Stimulated activated CD8-positive, alpha-beta memory T cell treated with anti-CD3 and anti-CD28 coated beads, Interleukin-12 subunit alpha, Interleukin-12 subunit beta, amount 100 ng/mL, for 24 hours (primary cell): Measurements from ENCODE around the gene TUBB4B.
"Not testable (repeated sequence)": the region's sequence is repeated elsewhere in the genome, so short reads cannot be mapped to it uniquely, and the experiment has no call there.

Experiments used
- DNase-seq: peaks from one replicate; pipeline ENCODE4 v3.0.0-alpha.2; 2020; ENCODE audit errors: extremely low read depth

Gene TUBB4B

DNA sequence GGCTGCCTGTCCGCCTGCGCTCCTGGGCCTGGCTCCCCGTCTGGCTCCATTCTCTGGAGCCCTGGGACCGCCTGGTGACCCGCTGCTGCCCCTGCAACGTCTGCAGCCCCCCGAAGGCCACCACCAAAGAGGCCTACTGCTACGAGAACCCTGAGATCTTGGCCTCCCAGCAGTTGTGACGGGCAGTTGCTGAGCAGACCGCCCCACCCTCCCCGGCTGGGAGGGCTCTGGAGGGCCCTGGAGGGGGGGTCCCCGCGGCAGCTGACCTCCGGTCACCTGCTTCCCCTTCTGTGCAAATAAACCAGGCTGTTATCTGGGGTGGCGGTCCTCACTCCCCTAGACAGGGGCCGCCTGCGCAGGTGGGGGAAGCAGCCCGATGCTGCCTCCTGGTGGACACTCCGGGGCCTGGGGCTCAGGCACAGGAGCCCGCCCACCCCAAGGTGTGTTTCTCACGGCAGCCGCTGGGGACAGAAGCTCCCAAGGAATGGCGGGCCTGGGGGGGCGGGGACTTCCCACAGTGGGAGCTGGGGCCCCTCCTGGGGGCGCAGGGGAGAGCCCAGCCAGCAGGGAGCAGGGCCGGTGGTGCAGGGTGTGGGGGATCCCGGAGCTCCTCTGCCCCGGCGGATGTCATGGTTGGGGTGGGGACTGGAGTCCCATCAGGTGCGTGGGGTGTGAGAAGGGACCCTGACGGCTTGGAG is 4.7 kb upstream of the TUBB4B start:
- DNase-seq: peak; percentile 77

DNA sequence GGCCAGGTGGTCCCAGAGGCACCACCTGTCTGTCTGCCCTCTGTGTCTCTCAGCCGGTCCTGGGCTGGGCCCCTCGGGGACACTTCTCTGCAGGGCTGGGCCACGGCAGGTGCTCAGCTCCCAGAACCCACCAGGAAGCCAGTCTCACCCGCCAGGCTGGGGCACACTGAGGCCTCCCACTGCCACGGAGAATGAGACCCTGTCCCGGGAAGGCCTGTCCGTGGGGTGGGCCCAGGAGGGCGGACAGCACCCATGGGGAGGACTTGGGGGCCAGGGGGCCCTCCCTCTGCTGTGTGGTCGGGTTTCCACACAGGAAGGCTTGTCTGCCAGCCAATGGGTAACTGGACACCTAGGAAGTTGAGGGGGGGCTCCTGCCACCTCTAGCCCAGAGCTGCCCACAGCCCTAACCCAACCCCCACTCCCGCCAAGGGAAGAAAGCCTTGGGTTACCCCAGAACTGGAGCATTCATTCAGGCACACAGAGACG is 4.1 kb upstream of the TUBB4B start:
- no peak for DNase-seq

DNA sequence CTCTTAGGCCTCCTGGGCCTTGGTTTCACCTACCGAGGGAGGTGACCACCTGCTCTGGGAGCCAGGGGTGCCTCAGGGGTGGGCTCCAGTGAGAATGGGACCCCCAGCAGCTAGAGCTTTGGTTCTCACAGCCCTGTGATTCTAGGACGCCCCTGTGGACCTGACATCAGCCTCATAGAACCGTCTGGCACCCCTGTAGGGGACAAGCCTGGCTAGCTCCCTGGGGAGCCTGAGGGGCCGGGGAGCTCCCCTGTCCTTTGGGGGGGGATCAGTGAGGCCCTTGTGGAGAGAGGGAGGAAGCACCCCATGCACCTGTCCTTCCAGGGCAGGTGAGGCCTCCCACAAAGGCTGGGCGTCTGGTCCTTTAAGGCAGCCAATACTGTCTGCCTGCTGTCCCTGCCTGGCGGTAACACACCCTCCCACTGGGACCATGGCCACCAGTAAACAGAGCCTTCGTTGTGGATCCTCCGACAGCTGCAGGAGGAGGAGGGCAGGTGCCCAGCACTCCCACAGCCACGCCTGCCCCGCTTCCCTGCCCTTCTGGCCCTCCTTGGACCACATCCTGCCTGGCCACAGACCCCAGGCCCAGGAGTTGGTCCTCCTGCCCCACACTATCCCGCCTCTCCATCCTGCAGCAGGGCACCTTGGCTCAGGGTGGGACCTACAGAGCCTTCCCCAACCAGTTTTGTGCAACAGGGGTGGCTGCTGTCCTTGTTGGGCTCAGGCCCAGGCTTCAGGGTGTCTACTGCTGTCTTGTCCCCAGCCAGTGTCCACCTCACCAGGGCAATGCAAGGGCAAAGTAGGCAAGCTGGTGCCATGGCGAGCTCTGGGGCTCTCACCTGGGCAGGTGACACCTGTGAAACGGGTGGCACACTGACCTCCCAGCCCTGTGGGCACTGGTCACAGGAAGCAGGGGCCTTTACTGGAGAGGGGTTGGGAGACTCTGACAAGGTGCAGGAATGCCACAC is 3.0 kb upstream of the TUBB4B start:
- DNase-seq: no peak

DNA sequence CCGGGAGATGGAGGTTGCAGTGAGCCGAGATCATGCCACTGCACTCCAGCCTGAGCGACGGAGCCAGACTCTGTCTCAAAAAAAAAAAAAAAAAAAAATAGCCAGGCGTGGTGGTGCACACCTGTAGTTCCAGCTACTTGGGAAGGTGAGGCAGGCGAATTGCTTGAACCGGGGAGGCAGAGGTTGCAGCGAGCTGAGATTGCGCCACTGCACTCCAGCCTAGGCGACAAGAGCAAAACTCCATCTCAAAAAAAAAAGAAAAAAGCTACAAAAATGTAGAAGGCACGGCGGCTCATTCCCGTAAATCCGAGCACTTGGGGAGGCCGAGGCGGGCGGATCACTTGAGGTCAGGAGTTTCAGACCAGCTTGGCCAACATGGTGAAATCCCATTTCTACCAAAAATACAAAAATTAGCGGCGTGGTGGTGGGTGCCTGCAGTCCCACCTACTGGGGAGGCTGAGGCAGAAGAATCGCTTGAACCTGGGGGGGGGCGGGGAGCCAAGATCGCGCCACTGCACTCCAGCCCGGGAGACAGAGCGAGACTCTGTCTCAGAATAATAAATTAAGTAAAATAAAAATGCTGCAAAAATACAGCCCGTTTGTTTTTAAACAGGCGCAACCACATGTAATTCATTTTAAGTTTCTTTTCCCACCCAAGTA is 1.4 kb upstream of the TUBB4B start:
- DNase-seq: not testable (repeated sequence)

DNA sequence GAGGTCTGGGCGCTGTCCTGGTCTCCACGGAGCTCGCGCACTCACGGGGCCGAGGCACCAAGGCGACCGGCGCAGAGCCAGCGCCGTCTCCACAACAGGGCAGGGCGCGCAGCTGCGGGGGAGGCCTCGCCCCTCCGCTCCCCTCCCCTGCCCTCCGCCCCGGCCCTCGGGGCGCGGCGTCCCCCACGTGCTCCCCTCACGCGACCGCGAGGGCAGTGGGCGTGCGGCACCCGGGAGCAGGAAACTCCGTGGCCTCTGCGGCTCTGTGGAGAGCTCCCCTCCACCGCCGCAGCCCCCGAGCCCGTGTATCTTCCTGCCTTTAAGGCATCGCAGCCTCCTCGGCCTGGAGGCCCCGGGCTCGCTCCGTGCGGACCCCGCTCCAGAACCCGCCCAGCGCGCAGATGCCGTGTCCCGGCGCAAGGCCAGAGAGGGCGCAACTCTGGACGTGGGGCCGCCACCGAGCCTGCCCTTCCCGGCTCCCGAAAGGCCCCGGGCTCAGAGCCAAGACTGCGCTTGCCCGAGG is 708 bp upstream of the TUBB4B start:
- peak; percentile 38 for DNase-seq

DNA sequence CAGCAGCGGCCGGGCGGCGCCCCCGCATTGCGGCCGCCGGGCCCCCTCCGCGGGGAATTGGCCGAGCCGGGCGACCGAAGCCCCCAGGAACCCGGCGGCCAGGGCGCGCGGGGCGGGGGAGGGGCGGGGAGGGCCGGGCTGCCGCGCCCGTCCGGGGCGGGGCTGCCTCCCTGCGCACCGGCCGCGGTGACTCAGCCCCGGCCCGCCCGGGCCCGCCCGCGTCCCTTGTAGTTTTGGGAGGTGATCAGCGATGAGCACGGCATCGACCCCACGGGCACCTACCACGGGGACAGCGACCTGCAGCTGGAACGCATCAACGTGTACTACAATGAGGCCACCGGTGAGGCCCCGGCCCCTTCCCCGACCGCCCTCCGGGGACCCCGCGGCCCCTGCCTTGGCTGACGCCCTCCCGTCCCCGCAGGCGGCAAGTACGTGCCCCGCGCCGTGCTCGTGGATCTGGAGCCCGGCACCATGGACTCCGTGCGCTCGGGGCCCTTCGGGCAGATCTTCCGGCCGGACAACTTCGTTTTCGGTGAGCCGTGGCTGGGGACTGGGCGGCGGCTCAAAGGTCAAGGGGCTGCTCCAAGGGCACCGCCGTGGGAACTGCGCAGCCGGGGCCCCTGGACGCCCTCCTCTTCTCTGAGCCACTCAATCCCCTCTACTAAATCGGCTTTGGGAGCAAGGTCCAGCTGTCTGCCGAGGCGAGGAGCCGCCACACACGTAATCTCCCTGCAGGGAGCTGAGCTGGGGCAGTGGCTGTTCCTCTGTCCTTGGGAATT is 592 bp downstream of the TUBB4B start:
- DNase-seq: peak; percentile 51

DNA sequence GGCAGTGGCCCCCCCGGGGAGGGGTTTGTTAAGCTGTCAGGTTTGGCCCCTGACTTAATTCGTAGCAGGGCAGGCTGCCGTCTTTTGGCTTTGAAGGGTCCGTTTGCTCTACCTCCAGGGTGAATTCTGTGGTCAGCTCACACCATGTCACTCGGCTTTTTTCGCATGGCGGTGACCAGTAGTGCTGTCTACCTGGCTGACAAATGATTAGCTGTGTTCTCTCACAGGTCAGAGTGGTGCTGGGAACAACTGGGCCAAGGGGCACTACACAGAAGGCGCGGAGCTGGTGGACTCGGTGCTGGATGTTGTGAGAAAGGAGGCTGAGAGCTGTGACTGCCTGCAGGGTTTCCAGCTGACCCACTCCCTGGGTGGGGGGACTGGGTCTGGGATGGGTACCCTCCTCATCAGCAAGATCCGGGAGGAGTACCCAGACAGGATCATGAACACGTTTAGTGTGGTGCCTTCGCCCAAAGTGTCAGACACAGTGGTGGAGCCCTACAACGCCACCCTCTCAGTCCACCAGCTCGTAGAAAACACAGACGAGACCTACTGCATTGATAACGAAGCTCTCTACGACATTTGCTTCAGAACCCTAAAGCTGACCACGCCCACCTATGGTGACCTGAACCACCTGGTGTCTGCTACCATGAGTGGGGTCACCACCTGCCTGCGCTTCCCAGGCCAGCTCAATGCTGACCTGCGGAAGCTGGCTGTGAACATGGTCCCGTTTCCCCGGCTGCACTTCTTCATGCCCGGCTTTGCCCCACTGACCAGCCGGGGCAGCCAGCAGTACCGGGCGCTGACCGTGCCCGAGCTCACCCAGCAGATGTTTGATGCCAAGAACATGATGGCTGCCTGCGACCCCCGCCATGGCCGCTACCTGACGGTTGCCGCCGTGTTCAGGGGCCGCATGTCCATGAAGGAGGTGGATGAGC is 1.4 kb downstream of the TUBB4B start:
- no peak for DNase-seq

DNA sequence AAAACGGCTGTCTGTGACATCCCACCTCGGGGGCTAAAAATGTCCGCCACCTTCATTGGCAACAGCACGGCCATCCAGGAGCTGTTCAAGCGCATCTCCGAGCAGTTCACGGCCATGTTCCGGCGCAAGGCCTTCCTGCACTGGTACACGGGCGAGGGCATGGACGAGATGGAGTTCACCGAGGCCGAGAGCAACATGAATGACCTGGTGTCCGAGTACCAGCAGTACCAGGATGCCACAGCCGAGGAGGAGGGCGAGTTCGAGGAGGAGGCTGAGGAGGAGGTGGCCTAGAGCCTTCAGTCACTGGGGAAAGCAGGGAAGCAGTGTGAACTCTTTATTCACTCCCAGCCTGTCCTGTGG is 2.2 kb downstream of the TUBB4B start:
- not testable (repeated sequence) for DNase-seq

DNA sequence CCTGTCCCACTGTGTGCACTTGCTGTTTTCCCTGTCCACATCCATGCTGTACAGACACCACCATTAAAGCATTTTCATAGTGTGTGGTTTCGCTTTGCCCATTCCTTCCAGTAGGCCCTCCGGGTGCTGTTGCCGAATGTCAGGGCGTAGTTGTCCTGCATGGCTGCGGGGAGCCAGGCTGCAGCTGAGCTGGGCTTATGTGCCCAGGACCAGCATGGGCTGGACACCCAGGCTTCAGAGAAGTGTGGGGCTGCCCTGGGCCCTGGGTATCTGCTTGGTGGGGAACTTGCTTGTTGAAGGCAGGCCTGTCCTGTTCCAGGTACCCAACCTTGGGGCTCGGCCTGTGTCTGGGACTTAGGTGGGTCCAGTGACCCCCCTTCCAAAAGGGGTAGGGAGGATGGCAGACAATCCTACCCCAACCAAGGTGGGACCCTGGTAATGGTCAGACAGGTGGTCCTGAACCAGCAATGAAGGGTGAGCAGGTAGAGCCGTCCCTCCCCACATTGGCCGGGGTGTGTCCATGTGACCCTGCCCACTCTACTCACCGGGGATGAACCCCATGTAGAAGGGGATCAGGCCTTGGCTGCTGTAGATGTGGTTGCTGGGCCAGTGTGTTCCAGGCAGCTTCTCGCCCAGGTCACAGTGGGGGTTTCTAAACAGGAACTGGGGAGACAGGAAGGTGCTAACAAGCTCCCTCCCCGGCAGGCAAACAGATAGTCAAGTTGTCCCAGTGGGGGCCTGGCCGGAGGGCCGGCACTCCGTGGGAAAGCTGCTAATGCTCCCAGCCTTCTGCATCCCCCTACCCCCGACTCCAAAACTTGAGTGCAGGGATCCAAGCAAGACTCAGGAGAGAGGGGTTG is 2.8 kb downstream of the TUBB4B start:
- DNase-seq: no peak

DNA sequence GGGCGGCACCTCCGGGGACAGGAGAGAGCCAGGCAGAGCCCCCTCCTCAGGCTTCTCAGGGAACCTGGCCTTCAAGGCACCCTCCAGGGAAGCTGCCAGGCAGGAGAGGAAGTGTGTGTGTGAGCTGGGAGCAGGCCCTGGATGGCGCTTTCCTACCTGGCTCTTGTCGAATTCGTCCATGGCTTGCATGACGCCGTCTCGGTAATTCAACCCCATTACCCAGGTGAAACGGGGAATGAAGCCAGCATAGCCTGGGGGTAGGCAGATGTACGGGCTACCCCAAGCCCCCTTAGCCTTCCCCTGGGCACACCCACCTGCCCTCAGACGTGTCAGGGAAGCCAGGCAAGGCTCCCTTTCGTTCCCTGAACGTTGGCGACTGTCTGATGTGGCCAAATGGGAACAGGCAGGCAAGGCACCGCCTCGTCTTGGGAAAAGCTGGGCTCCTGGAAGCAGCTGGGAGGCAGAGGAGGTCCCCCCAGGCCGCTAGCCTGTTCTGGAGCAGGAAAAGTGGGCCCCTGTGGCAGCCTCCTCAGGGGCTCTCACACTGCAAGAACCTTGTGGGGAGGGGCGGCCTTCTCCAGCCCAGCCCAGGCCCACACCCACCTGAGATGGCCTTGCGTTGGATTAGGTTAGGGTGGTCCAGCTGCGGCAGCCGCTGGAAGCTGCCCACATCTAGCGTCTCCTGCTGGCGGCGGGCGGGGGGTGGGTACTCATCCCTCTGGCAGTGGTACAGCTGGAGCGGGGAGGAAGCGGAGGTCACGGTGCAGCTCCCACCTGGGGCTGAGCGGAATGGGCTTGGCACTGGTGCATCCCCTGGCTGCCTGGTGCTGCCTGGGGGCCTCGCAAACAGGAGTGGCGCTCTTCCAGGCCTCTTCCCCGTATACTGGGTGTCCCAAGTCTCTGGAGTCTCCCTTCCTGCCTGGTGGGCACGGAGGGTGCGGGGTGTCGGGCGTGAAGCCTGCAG is 3.7 kb downstream of the TUBB4B start:
- DNase-seq: no peak

DNA sequence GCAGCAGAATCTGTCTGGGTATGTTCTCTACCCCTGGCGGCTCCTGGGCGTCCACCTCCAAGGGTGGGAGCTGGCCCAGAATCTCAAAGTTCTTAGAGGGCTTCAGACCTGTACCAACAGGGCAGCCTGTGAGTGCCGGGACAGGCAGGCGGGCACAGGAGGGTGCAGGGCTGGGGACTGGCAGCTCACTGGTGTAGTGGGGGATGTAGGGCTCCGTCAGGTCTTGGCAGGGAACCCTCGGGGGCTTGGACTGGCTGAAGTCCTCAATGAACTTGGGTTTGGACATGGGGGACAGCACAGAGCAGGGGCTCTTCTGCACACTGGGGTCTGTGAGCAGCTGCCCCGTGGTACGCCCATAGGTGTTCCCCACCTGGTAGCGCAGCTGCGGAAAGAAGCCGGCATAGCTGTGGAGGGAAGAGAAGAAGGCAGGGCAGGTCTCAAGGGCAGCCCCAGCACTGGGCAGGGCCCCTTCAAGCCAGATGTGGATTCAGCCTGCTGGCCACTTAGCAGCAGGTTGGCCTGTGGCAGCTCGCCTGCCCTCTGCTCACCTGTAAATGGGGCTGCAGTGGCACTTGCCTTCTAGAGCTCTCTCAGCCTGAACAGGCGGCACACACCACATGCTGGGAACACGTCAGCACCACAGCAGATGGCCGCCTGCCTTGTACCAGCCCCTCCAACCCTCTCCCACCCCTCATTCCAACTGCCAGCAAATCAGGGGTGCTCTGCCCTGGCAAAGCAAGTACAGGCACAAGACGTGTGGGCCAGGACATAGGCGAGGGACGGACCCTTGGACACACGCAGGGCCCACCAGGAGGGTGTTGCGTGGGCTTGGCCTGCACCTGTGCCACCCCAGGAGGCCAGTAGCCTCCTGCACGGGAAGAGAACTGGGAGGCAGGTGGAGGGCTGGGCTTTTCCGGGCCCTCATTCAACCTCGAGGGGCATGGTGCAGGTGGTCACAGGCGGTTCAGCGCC is 4.6 kb downstream of the TUBB4B start:
- DNase-seq: no peak

DNA sequence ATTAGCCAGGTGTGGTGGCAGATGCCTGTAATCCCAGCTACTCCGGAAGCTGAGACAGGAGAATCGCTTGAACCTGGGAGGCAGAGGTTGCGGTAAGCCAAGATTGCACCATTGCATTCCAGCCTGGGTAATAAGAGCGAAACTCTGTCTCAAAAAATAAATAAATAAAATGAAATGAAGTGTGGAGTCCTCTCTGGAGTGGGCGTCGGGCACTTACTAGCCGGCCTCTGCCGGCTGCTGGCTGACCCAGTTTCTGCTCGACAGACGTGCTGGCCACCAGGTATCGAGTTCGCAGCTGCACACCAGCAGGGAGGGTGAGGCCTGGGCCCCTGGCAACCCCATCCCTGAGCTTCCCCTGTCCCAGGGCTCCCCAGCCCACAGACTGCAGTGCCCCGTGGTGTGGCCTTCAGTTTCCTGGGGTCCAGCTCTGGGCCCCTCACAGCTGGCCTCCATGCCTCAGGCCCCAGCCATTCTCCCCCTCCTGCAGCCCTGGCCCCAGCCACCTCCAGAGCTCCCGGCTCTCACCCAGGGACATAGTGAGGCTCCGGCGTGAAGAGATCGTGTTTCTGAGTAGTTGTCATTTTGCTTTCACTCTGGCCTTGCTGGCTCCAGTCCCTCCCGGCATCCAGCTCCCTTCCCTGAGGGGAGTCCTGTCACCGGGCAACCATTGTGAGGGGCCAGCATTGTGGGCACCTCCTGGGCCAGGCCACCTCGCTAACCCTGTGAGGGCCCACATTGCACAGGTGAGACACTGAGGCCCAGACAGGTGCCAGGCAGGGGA is 6.2 kb downstream of the TUBB4B start:
- no peak for DNase-seq

DNA sequence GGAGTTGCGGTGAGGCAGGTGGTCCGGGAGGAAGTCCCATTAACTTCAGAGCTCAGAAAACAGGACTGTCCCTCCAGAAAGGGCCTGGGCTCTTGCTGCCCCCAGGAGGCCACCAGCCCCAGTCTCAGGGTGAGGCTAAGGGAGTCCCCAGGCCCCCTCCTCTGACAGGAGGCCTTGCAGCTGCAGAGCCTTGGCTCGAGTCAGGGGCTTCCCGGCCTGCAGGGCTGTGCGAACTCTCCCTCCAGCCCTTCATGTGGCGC is 6.8 kb downstream of the TUBB4B start:
- no peak for DNase-seq

DNA sequence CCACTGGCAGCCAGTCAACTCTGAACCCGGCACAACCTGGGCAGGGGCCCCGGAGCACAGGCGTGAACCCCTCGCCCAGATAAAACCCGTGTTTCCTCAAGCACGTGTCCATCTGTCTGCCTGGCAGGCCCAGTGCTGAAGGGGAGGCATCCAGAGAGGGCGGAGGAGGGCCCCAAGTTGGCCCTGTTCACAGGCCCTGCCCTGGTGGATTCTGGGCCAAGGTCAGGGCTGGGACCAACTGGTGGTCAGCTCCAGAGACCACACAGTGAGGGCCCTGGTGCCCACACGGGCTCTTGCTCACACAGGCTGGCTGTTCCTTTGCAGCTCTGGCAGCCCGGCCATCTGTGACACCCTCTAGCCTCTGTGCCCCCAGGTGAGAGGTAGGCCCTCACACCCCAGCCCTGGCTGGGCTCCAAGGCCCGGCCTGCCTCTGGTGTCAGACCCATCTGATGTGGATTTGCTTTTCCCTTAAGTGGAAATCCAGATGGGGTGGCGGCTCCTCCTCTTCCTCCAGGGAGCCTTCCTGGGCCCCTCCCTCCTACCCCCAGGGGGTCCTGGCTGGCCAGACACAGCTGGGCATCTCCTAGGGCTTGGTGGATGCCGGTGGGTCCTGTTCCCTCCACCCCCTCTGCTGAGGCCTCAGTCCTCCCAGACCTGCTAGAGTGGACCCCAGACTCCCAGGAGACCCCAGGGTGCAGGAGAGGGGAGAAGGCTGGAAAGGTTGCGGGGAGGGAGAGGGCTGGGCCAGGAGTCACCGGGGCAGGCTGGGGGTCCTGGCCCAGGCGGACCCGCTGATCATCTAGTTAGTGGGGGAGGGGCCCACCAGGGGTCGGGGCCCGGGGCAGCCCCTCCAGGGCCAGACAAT is 9.5 kb downstream of the TUBB4B start:
- DNase-seq: no peak

DNA sequence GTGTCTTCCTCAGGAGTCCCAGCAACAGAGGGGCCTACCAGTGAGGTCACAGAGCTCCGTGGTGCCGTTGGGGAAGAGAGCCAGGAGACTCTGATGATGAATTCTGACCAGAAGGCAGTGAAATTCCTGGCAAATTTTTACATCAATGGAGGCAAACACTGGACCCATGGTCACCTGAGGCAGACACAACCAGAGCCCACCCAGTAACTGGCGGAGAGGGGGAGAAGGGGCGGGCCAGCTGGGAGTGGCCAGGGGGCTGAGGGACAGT is 10.0 kb downstream of the TUBB4B start, which contains the start of gene STPG3:
Gene STPG3 (plus strand): TSS at position 93 of the 268 bp plus-strand sequence. CDS start 1 bp downstream, at position 94.
- no peak for DNase-seq
